ENCODE data around the gene LYRM9.

LYRM9 gene

GRCh38 chr17:27870345-27870744 lies 22.8 kb downstream of the LYRM9 start:
- DNase-seq (ENCODE audit: low read depth in 2 of 2), result no peak
- no peak for TF ChIP-seq CTCF (IDR thresholded peaks at IDR 0.05; ENCODE audit: low read depth, low read length)
- no peak overlapping the region for H3K4me3 ChIP-seq (replicated peaks in 1 of 2; ENCODE audit: low read depth in 2 of 2, low read length in 2 of 2)

- no peak overlapping the region for H3K4me3 ChIP-seq (replicated peaks in 1 of 2; ENCODE audit: low read depth in 2 of 2, low read length in 2 of 2)
- DNase-seq (ENCODE audit: low read depth in 2 of 2), result no peak
- TF ChIP-seq CTCF (IDR thresholded peaks at IDR 0.05; ENCODE audit: low read depth, low read length), result no peak
Measured at GRCh38 chr17:27868565-27868964, 24.6 kb downstream of the LYRM9 start.

GRCh38 chr17:27862840-27863239 lies 30.3 kb downstream of the LYRM9 start:
- TF ChIP-seq CTCF (IDR thresholded peaks at IDR 0.05; ENCODE audit: low read depth, low read length), result no peak
- H3K4me3 ChIP-seq (replicated peaks in 1 of 2; ENCODE audit: low read depth in 2 of 2, low read length in 2 of 2), result no peak overlapping the region
- no peak for DNase-seq (ENCODE audit: low read depth in 2 of 2)

- TF ChIP-seq CTCF (IDR thresholded peaks at IDR 0.05; ENCODE audit: low read depth, low read length), result no peak
- H3K4me3 ChIP-seq (replicated peaks in 1 of 2; ENCODE audit: low read depth in 2 of 2, low read length in 2 of 2), result no peak overlapping the region
- DNase-seq (ENCODE audit: low read depth in 2 of 2), result no peak
Measured at GRCh38 chr17:27862004-27862403, 31.2 kb downstream of the LYRM9 start.

GRCh38 chr17:27860971-27861664 lies 32.0 kb downstream of the LYRM9 start:
- DNase-seq (ENCODE audit: low read depth in 2 of 2), result no peak
- H3K4me3 ChIP-seq (replicated peaks in 1 of 2; ENCODE audit: low read depth in 2 of 2, low read length in 2 of 2), result no peak overlapping the region
- no peak for TF ChIP-seq CTCF (IDR thresholded peaks at IDR 0.05; ENCODE audit: low read depth, low read length)

- no peak for DNase-seq (ENCODE audit: low read depth in 2 of 2)
- no peak overlapping the region for H3K4me3 ChIP-seq (replicated peaks in 1 of 2; ENCODE audit: low read depth in 2 of 2, low read length in 2 of 2)
- no peak for TF ChIP-seq CTCF (IDR thresholded peaks at IDR 0.05; ENCODE audit: low read depth, low read length)
Measured at GRCh38 chr17:27858621-27859305, 34.4 kb downstream of the LYRM9 start.

All from cardiac fibroblast (primary cell).